Calu3 (cell line): ENCODE measurements around the gene PROM1. TPM values are rescaled to one million over a fixed set of nuclear protein-coding genes. Genes with fewer than 3 reads are reported as not detected.

Experiments used
- BruUV-seq: library from RNA; stranded (reverse); fragments of 400-500 nt; replicated peaks from 2 replicates; lab custom pipeline; 2021; lab: Mats Ljungman, UMichigan
- CTCF ChIA-PET: fragments of 300-600 bp; sonication (Branson Sonifier 250); formaldehyde crosslinking; loops from one replicate; lab custom pipeline; 2022; ENCODE audit warnings: antibody characterized with exemption; lab: Charles Lee
- DNase-seq: peaks from one replicate; pipeline ENCODE4 v3.0.0; 2022
- H3K27ac Mint-ChIP-seq: one replicate; pipeline ENCODE4 v1.8.0; 2022; ENCODE audit warnings: mixed read lengths; ENCODE audit not compliant: unreplicated experiment
- H3K27me3 Mint-ChIP-seq: one replicate; pipeline ENCODE4 v1.8.0; 2022; ENCODE audit warnings: mixed read lengths; ENCODE audit not compliant: unreplicated experiment
- H3K36me3 Mint-ChIP-seq: one replicate; pipeline ENCODE4 v1.8.0; 2022; ENCODE audit warnings: mild to moderate bottlenecking, moderate library complexity, mixed read lengths; ENCODE audit not compliant: insufficient read depth, unreplicated experiment
- H3K4me1 Mint-ChIP-seq: one replicate; pipeline ENCODE4 v1.8.0; 2022; ENCODE audit warnings: mild to moderate bottlenecking, low read depth, mixed read lengths; ENCODE audit not compliant: unreplicated experiment
- H3K4me3 Mint-ChIP-seq: one replicate; pipeline ENCODE4 v1.8.0; 2022; ENCODE audit warnings: mild to moderate bottlenecking, low read depth, moderate library complexity, mixed read lengths; ENCODE audit not compliant: unreplicated experiment
- H3K9me3 Mint-ChIP-seq: one replicate; pipeline ENCODE4 v1.8.0; 2022; ENCODE audit warnings: low read depth, mixed read lengths; ENCODE audit not compliant: unreplicated experiment
- intact Hi-C: fragments of 100-400 bp; cut with micrococcal nuclease; formaldehyde crosslinking; loops from one replicate; pipeline ENCODE4 v1.10.0; 2022; ENCODE audit not compliant: unreplicated experiment
- total RNA-seq: library from RNA; stranded (reverse); gene quantifications from 2 replicates; pipeline ENCODE4 v1.2.3, GENCODE V29; 2022
- TF ChIP-seq, protein P1 (sequence below): fragments of 200-600 bp; IDR thresholded peaks from one replicate; pipeline ENCODE4 v1.8.0; 2022; ENCODE audit warnings: antibody characterized with exemption; ENCODE audit not compliant: unreplicated experiment

PROM1 gene
- total RNA-seq, 1 experiment from 2014 or later: 73.9 TPM

DNA sequence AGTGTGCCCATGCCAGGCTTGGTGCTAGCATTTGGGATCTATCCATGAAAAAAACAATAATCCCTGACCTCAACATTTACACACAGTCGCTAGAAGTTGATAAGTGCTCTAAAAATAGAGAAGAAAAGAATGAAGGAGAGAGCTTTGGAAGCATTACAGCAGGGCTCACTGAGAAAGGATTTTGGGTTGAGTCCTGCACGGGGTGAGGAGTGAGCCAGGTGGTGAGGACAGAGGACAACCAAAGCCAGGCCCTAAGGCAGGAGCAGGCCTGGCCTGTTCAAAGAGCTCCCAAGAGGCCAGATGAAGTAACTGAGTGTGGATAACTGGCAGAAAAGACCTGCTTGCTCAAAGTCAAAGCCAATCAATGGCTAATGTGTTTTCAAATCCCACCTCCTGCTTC is 20.7 kb upstream of the PROM1 start:
- Mint-ChIP-seq H3K27ac (no peak overlapping the region), H3K9me3 (no peaks in the 10 kb centered on the region), H3K4me3 (no peak overlapping the region), H3K4me1 (no peaks in the 10 kb centered on the region), H3K27me3 (peaks cover 14% of the 10 kb centered on the region), H3K36me3 (no peaks in the 10 kb centered on the region)
- TF ChIP-seq, protein P1, sequence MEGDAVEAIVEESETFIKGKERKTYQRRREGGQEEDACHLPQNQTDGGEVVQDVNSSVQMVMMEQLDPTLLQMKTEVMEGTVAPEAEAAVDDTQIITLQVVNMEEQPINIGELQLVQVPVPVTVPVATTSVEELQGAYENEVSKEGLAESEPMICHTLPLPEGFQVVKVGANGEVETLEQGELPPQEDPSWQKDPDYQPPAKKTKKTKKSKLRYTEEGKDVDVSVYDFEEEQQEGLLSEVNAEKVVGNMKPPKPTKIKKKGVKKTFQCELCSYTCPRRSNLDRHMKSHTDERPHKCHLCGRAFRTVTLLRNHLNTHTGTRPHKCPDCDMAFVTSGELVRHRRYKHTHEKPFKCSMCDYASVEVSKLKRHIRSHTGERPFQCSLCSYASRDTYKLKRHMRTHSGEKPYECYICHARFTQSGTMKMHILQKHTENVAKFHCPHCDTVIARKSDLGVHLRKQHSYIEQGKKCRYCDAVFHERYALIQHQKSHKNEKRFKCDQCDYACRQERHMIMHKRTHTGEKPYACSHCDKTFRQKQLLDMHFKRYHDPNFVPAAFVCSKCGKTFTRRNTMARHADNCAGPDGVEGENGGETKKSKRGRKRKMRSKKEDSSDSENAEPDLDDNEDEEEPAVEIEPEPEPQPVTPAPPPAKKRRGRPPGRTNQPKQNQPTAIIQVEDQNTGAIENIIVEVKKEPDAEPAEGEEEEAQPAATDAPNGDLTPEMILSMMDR: no peak
- CTCF ChIA-PET: no interaction called here
- intact Hi-C loops: no loop called here
- BruUV-seq: no TSS peak
- DNase-seq: no peak

GRCh38 chr4:16102356-16102755 is 18.5 kb upstream of the PROM1 start:
- Mint-ChIP-seq H3K27me3 (peaks cover 14% of the 10 kb centered on the region), H3K27ac (no peak overlapping the region), H3K4me3 (no peak overlapping the region), H3K36me3 (no peaks in the 10 kb centered on the region), H3K4me1 (no peaks in the 10 kb centered on the region), H3K9me3 (no peaks in the 10 kb centered on the region)
- CTCF ChIA-PET: no interaction called here
- TF ChIP-seq, protein P1: no peak
- DNase-seq: no peak
- intact Hi-C loops: no loop called here
- BruUV-seq: no TSS peak

GRCh38 chr4:16100833-16101232 is 17.0 kb upstream of the PROM1 start:
- no peaks in the 10 kb centered on the region for H3K4me1 Mint-ChIP-seq
- H3K9me3 Mint-ChIP-seq: no peaks in the 10 kb centered on the region
- H3K27ac Mint-ChIP-seq: no peak overlapping the region
- TF ChIP-seq, protein P1: no peak
- CTCF ChIA-PET: interaction anchor here (1.4 kb wide), 1 partner anchor 22 kb away, joined by 4 read pairs; no protein-coding TSS in a partner anchor
- intact Hi-C loops: no loop called here
- no peak for DNase-seq
- BruUV-seq: no TSS peak
- H3K27me3 Mint-ChIP-seq: peaks cover 14% of the 10 kb centered on the region
- H3K4me3 Mint-ChIP-seq: no peak overlapping the region
- H3K36me3 Mint-ChIP-seq: no peaks in the 10 kb centered on the region

- peaks cover 4% of the 10 kb centered on the region for H3K36me3 Mint-ChIP-seq
- DNase-seq: no peak
- intact Hi-C loops: no loop called here
- TF ChIP-seq, protein P1: no peak
- no peaks in the 10 kb centered on the region for H3K9me3 Mint-ChIP-seq
- H3K27ac Mint-ChIP-seq: no peak overlapping the region
- H3K4me3 Mint-ChIP-seq: no peak overlapping the region
- peaks cover 12% of the 10 kb centered on the region for H3K4me1 Mint-ChIP-seq
- H3K27me3 Mint-ChIP-seq: no peaks in the 10 kb centered on the region
- CTCF ChIA-PET: no interaction called here
- BruUV-seq: no TSS peak
These were observed 9.0 kb upstream of the PROM1 start for GRCh38 chr4:16092682-16093319.
